ENCODE measurements around the gene ZNF514. TPM values are rescaled to one million over a fixed set of nuclear protein-coding genes. Genes with fewer than 3 reads are reported as not detected.
A peak's percentile ranks its signal among the peaks of the same experiment; 100 is the strongest.

ZNF514 gene
- total RNA-seq, 1 donor = 14.5 TPM

GRCh38 chr2:95143838-95144237 lies 15.8 kb downstream of the ZNF514 start:
- peaks cover 28% of the 10 kb centered on the region for H3K9me3 ChIP-seq (ENCODE audit: low read depth, low read length)
- no peaks in the 10 kb centered on the region for H3K79me2 ChIP-seq (ENCODE audit: insufficient read depth, low read length)
- no peak overlapping the region for H2AFZ ChIP-seq (ENCODE audit: low read length)
- H3K36me3 ChIP-seq (ENCODE audit: insufficient read depth, low read length) = peaks cover 9% of the 10 kb centered on the region
- no peaks in the 10 kb centered on the region for H3K4me1 ChIP-seq (ENCODE audit: insufficient read depth, low read length)
- TF ChIP-seq CTCF (IDR thresholded peaks at IDR 0.05; ENCODE audit: extremely low read depth, low read depth, low read length) = no peak
- no peak for DNase-seq (ENCODE audit: insufficient read length, low spot score, missing footprints)
- H3K4me2 ChIP-seq (ENCODE audit: insufficient read depth, low read length) = no peak overlapping the region
- H4K20me1 ChIP-seq (ENCODE audit: insufficient read depth, low read length) = no peaks in the 10 kb centered on the region
- no peak overlapping the region for H3K27ac ChIP-seq (ENCODE audit: low read depth, low read length)
- no peaks in the 10 kb centered on the region for H3K27me3 ChIP-seq (ENCODE audit: insufficient read depth, low read length)
- H3K4me3 ChIP-seq (ENCODE audit: insufficient read depth, low read length) = no peak overlapping the region

- no peak for DNase-seq (ENCODE audit: insufficient read length, low spot score, missing footprints)
- Histone ChIP-seq H3K27ac (ENCODE audit: low read depth, low read length) (no peak overlapping the region), H3K36me3 (ENCODE audit: insufficient read depth, low read length) (no peaks in the 10 kb centered on the region), H3K79me2 (ENCODE audit: insufficient read depth, low read length) (no peaks in the 10 kb centered on the region), H3K9me3 (ENCODE audit: low read depth, low read length) (no peaks in the 10 kb centered on the region), H3K4me3 (ENCODE audit: insufficient read depth, low read length) (no peak overlapping the region), H3K27me3 (ENCODE audit: insufficient read depth, low read length) (no peaks in the 10 kb centered on the region), H3K4me1 (ENCODE audit: insufficient read depth, low read length) (no peaks in the 10 kb centered on the region), H2AFZ (ENCODE audit: low read length) (no peak overlapping the region), H4K20me1 (ENCODE audit: insufficient read depth, low read length) (no peaks in the 10 kb centered on the region), H3K4me2 (ENCODE audit: insufficient read depth, low read length) (no peak overlapping the region)
- no peak for TF ChIP-seq CTCF (IDR thresholded peaks at IDR 0.05; ENCODE audit: extremely low read depth, low read depth, low read length)
These were observed 20.9 kb downstream of the ZNF514 start for GRCh38 chr2:95138702-95139101.

GRCh38 chr2:95122197-95122551 lies 37.5 kb downstream of the ZNF514 start:
- Histone ChIP-seq H2AFZ (ENCODE audit: low read length) (peak overlapping the region; percentile 96), H3K27me3 (ENCODE audit: insufficient read depth, low read length) (no peaks in the 10 kb centered on the region), H3K79me2 (ENCODE audit: insufficient read depth, low read length) (peaks cover 40% of the 10 kb centered on the region), H3K9me3 (ENCODE audit: low read depth, low read length) (no peaks in the 10 kb centered on the region), H4K20me1 (ENCODE audit: insufficient read depth, low read length) (peaks cover 20% of the 10 kb centered on the region), H3K36me3 (ENCODE audit: insufficient read depth, low read length) (no peaks in the 10 kb centered on the region), H3K4me3 (ENCODE audit: insufficient read depth, low read length) (peak overlapping the region; percentile 96), H3K27ac (ENCODE audit: low read depth, low read length) (no peak overlapping the region), H3K4me1 (ENCODE audit: insufficient read depth, low read length) (peaks cover 5% of the 10 kb centered on the region), H3K4me2 (ENCODE audit: insufficient read depth, low read length) (peak overlapping the region; percentile 77)
- no peak for TF ChIP-seq CTCF (IDR thresholded peaks at IDR 0.05; ENCODE audit: extremely low read depth, low read depth, low read length)
- DNase-seq (ENCODE audit: insufficient read length, low spot score, missing footprints) = no peak

GRCh38 chr2:95121407-95122196 lies 38.0 kb downstream of the ZNF514 start, which contains the start of gene MRPS5:
MRPS5 (minus strand) TSS chr2:95121808; CDS start chr2:95121791, 17 bp downstream.
- peak; percentile 98 for DNase-seq (ENCODE audit: insufficient read length, low spot score, missing footprints)
- Histone ChIP-seq H3K36me3 (ENCODE audit: insufficient read depth, low read length) (peaks cover 4% of the 10 kb centered on the region), H4K20me1 (ENCODE audit: insufficient read depth, low read length) (peaks cover 20% of the 10 kb centered on the region), H3K4me3 (ENCODE audit: insufficient read depth, low read length) (peak within 1 kb of the TSS; percentile 96), H3K4me1 (ENCODE audit: insufficient read depth, low read length) (peaks cover 5% of the 10 kb centered on the region), H2AFZ (ENCODE audit: low read length) (peak within 1 kb of the TSS; percentile 96), H3K79me2 (ENCODE audit: insufficient read depth, low read length) (peaks cover 40% of the 10 kb centered on the region), H3K27ac (ENCODE audit: low read depth, low read length) (peak within 1 kb of the TSS; percentile 94), H3K9me3 (ENCODE audit: low read depth, low read length) (no peaks in the 10 kb centered on the region), H3K4me2 (ENCODE audit: insufficient read depth, low read length) (peak within 1 kb of the TSS; percentile 77), H3K27me3 (ENCODE audit: insufficient read depth, low read length) (no peaks in the 10 kb centered on the region)
- no peak for TF ChIP-seq CTCF (IDR thresholded peaks at IDR 0.05; ENCODE audit: extremely low read depth, low read depth, low read length)
